Erythroblast (primary cell): Measurements from ENCODE around the gene ZCCHC18.

Experiments
- GATA1 ChIP-seq: IDR thresholded peaks from 2 replicates; pipeline ENCODE4 v1.6.1; 2011; ENCODE audit warnings: low read depth, mild to moderate bottlenecking, control low read depth, low read length, moderate library complexity
- POLR2A ChIP-seq: IDR thresholded peaks from 2 replicates; pipeline ENCODE4 v1.6.1; 2011; ENCODE audit warnings: mild to moderate bottlenecking, low read length

DNA sequence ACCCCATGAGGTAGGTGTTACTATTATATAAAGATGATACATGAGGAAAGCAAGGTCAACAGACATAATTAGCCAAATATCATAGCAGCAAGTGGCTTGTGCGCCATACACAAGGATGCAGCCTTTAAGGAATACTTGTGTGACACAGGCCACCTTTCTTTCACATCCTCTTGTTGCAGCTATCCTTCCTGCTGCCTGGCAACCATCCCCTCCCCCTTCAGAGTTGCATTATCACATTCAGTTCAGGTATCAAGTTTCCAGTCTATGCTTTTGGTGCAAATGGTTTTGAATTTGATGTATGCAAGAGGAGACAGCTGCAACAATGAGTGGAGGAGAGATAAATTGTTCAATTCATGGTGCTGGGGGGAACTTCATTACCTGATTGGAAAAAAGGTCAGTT lies 6.4 kb downstream of the ZCCHC18 start:
- TF ChIP-seq POLR2A (no peak), GATA1 (no peak)
